NCI-H460 (cell line): ENCODE results near the gene BYSL. TPM values are rescaled to one million over a fixed set of nuclear protein-coding genes. Genes with fewer than 3 reads are reported as not detected.

Experiments
- DNase-seq: peaks from one replicate; pipeline ENCODE4 v3.0.0-alpha.2; 2016; ENCODE audit warnings: low read depth; ENCODE audit errors: extremely low read depth
- polyA plus RNA-seq: library from polyadenylated mRNA; depleted of rRNA; stranded (reverse); fragments of >200 nt; gene quantifications from 2 replicates; pipeline ENCODE4 v1.2.3, GENCODE V29; 2014; cell fraction: nucleus; rRNA removed
- total RNA-seq: library from RNA; depleted of rRNA; stranded (reverse); fragments of >200 nt; shearing (Covaris generic); gene quantifications from 2 replicates; pipeline ENCODE4 v1.2.3, GENCODE V29; 2014; rRNA removed

The BYSL gene
- 21.4 and 25.1 TPM in 2 replicates for total RNA-seq
- 22.2 and 23.4 TPM in 2 replicates for polyA plus RNA-seq

- peak; percentile 94 for DNase-seq
These were observed at the start of gene BYSL, which contains the start of gene MED20 for GRCh38 chr6:41920921-41921711. Gene BYSL (plus strand): TSS chr6:41921499. CDS start chr6:41921563, 64 bp downstream. Gene MED20 (minus strand): TSS chr6:41921139. CDS start chr6:41921018, 121 bp downstream.

GRCh38 chr6:41871691-41872090 lies 49.6 kb upstream of the BYSL start:
- DNase-seq, result no peak

GRCh38 chr6:41872147-41872546 lies 49.2 kb upstream of the BYSL start:
- no peak for DNase-seq

GRCh38 chr6:41874741-41875140 lies 46.6 kb upstream of the BYSL start:
- DNase-seq, result no peak

GRCh38 chr6:41877051-41877680 lies 44.1 kb upstream of the BYSL start:
- no peak for DNase-seq

- DNase-seq, result no peak
These were observed 43.1 kb upstream of the BYSL start for GRCh38 chr6:41878246-41878645.

GRCh38 chr6:41878961-41879405 lies 42.3 kb upstream of the BYSL start:
- no peak for DNase-seq

GRCh38 chr6:41881506-41881905 lies 39.8 kb upstream of the BYSL start:
- DNase-seq, result no peak

- no peak for DNase-seq
These were observed 36.3 kb upstream of the BYSL start for GRCh38 chr6:41884957-41885356.

GRCh38 chr6:41885930-41886329 lies 35.4 kb upstream of the BYSL start:
- no peak for DNase-seq

GRCh38 chr6:41887331-41887751 lies 34.0 kb upstream of the BYSL start:
- DNase-seq, result no peak

- DNase-seq, result no peak
These were observed 28.3 kb upstream of the BYSL start for GRCh38 chr6:41892921-41893564.

- DNase-seq, result no peak
These were observed 26.7 kb upstream of the BYSL start for GRCh38 chr6:41894366-41895299.

- DNase-seq, result peak; percentile 63
These were observed 25.7 kb upstream of the BYSL start, which contains the start of gene USP49 for GRCh38 chr6:41895300-41896233. Gene USP49 (minus strand): TSS chr6:41895375. CDS start chr6:41806983, 88,392 bp downstream.

- DNase-seq, result no peak
These were observed 25.0 kb upstream of the BYSL start for GRCh38 chr6:41896281-41896680.

GRCh38 chr6:41900861-41901260 lies 20.4 kb upstream of the BYSL start:
- DNase-seq, result no peak

GRCh38 chr6:41901882-41902519 lies 19.3 kb upstream of the BYSL start:
- no peak for DNase-seq

GRCh38 chr6:41909727-41910126 lies 11.6 kb upstream of the BYSL start:
- no peak for DNase-seq
